ENCODE results near the gene ERGIC1. TPM values are rescaled to one million over a fixed set of nuclear protein-coding genes. Genes with fewer than 3 reads are reported as not detected.

The ERGIC1 gene
- total and polyA plus RNA-seq, 10 of the 15 experiments (the other 5 are each of a cell fraction or from before 2014, with no cell fraction given), result 8.8 to 104 (median 76.3) TPM

DNA sequence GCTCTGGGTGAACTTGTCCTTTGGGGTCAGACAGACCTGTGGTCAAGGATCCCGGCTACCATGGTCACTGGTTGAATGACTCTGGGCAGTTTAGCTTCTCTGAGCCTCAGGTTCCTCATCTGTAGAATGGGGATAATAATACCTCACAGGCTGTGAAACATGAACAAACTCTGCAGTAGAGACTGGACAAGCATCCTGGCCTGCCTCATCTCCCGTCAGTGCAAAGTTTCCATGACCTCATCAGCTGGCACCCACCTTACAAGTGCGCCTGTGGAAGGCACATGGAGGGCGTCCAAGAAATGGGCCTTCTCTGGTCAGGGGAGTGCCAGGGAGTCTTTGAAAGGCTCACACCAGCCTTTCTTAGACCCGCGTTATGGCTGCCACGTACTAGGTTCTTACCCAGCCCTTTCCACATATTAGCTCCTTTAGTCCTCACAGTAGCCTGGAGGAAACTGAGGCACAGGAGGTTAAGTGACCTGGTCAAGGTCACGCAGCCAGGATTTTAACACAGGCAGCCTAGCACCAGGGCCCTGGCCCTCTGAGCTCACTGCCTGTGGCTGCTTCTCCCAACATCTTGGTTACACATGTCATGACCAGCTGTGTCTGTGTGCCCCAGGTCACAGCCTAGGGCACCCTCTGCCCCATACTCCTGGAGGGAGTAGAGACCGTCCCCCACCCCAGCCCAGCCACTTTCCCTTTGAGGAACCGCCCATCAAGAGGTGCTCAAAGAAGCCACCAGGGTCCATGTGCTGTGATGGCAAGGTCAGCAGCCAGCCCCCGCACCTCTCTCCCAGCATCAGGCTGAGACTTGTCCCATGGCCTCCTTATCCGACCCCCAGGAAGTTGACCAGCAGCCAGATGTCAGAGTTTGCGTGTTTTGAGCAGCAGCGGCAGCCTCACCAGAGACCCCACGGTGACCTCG, 85.7 kb downstream of the ERGIC1 start:
- Histone ChIP-seq H4K20me1 (ENCODE audit: control insufficient read depth, insufficient read depth) (no peaks in the 10 kb centered on the region), H3K79me2 (ENCODE audit: control insufficient read depth, insufficient read depth, low read length) (no peaks in the 10 kb centered on the region), H3K4me2 (ENCODE audit: control insufficient read depth, insufficient read depth) (no peak overlapping the region), H3K36me3 (ENCODE audit: control insufficient read depth in 2 of 2, insufficient read depth in 2 of 2, low read length in 1 of 2) (peaks cover 12 to 16% of the 10 kb centered on the region in 2 experiments; a peak in 3 of 4 replicates), H3K27ac (ENCODE audit: control insufficient read depth, insufficient read depth) (no peak overlapping the region), H2AFZ (ENCODE audit: control insufficient read depth, low read depth, low read length) (no peak overlapping the region), H3K27me3 (replicated peaks in 1 of 2; ENCODE audit: control insufficient read depth in 2 of 2, insufficient read depth in 2 of 2, low read length in 1 of 2) (no peaks in the 10 kb centered on the region), H3K4me1 (ENCODE audit: control insufficient read depth, insufficient read depth, low read length) (no peaks in the 10 kb centered on the region), H3K9ac (ENCODE audit: control insufficient read depth, insufficient read depth, low read length) (no peak overlapping the region), H3K4me3 (no peak overlapping the region), H3K9me3 (replicated peaks; ENCODE audit: control insufficient read depth, insufficient read depth, low read length) (no peaks in the 10 kb centered on the region)
- 95% methylated on average over 16 of the region's 16 CpGs for WGBS (ENCODE audit: insufficient coverage, insufficient replicate concordance, low lambda C conversion rate, missing lambda C conversion rate)
- DNase-seq (ENCODE audit: low read depth, low spot score) (no peak), ATAC-seq (no peak), FAIRE-seq (no peak)
- in situ Hi-C loops (cut with MboI), result loop anchor here (10.0 kb wide), 1 partner anchor 445 kb away; no protein-coding TSS in a partner anchor
- no TSS peak for BruUV-seq (replicated peaks)
- ChIA-PET RAD21 (ENCODE audit: unreplicated experiment) (no interaction called here), CTCF (interaction anchor here (1.0 kb wide), 1 partner anchor 207 kb away, joined by 3 read pairs; no protein-coding TSS in a partner anchor), POLR2A (no interaction called here), SMC1A (ENCODE audit: uncharacterized antibody, unreplicated experiment) (no interaction called here)
- TF ChIP-seq STAT3 (IDR thresholded peaks at IDR 0.05; ENCODE audit: low read depth, low read length), result no peak
- TF ChIP-seq PAX8 (IDR thresholded peaks at IDR 0.05), result no peak
- TF ChIP-seq STAT1 (conservative IDR thresholded peaks at IDR 0.05), result no peak
- no peak for TF ChIP-seq ZSCAN29 (IDR thresholded peaks at IDR 0.05)
- no peak for TF ChIP-seq HSF1 (IDR thresholded peaks at IDR 0.05; ENCODE audit: low read depth, low read length)
- TF ChIP-seq, protein P1, sequence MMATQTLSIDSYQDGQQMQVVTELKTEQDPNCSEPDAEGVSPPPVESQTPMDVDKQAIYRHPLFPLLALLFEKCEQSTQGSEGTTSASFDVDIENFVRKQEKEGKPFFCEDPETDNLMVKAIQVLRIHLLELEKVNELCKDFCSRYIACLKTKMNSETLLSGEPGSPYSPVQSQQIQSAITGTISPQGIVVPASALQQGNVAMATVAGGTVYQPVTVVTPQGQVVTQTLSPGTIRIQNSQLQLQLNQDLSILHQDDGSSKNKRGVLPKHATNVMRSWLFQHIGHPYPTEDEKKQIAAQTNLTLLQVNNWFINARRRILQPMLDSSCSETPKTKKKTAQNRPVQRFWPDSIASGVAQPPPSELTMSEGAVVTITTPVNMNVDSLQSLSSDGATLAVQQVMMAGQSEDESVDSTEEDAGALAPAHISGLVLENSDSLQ (IDR thresholded peaks at IDR 0.05), result no peak
- TF ChIP-seq, protein P2, sequence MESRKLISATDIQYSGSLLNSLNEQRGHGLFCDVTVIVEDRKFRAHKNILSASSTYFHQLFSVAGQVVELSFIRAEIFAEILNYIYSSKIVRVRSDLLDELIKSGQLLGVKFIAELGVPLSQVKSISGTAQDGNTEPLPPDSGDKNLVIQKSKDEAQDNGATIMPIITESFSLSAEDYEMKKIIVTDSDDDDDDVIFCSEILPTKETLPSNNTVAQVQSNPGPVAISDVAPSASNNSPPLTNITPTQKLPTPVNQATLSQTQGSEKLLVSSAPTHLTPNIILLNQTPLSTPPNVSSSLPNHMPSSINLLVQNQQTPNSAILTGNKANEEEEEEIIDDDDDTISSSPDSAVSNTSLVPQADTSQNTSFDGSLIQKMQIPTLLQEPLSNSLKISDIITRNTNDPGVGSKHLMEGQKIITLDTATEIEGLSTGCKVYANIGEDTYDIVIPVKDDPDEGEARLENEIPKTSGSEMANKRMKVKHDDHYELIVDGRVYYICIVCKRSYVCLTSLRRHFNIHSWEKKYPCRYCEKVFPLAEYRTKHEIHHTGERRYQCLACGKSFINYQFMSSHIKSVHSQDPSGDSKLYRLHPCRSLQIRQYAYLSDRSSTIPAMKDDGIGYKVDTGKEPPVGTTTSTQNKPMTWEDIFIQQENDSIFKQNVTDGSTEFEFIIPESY (IDR thresholded peaks at IDR 0.05), result no peak
- intact Hi-C loops (cut with micrococcal nuclease; ENCODE audit: unreplicated experiment), result no loop called here
